Lower leg skin (tissue), 4 donors: ENCODE results near the gene RBPJL. TPM values are rescaled to one million over a fixed set of nuclear protein-coding genes. Genes with fewer than 3 reads are reported as not detected.

Experiments
- DNase-seq, 2 donors: peaks; one replicate each; pipeline ENCODE4 v3.0.0-alpha.2; 2019; ENCODE audit warnings: low spot score in 2 of 2
- H3K4me3 ChIP-seq: fragments of 200-600 bp; sonication (generic); 2 replicates; pipeline ENCODE4 v1.5.1; 2017; ENCODE audit warnings: mild to moderate bottlenecking, low read depth; ENCODE audit not compliant: poor library complexity, severe bottlenecking
- CTCF ChIP-seq, 3 donors: fragments of 450-650 bp; IDR thresholded peaks; one replicate each; pipeline ENCODE4 v1.5.1; 2016; ENCODE audit warnings: antibody characterized with exemption in 3 of 3, mild to moderate bottlenecking in 3 of 3, moderate library complexity in 2 of 3
- POLR2A ChIP-seq, 2 donors: fragments of 450-650 bp; IDR thresholded peaks; one replicate each; pipeline ENCODE4 v1.6.1; 2016 to 2017; ENCODE audit warnings: antibody characterized with exemption in 2 of 2, mild to moderate bottlenecking in 1 of 2, moderate library complexity in 1 of 2
- WGBS, 2 donors: methylation state at CpG; one replicate each; pipeline ENCODE4 v1.1.5; 2018; 5-methylcytosine and 5-hydroxymethylcytosine counted together
- intact Hi-C: fragments of 100-400 bp; cut with DNase I; formaldehyde crosslinking; loops from one replicate; pipeline ENCODE4 v1.15.0; 2023; ENCODE audit warnings: low total_unique reads
- total RNA-seq, 4 donors: library from RNA; depleted of rRNA; stranded (reverse); fragments of >200 nt; gene quantifications; one replicate each; pipeline ENCODE4 v1.1.0, GENCODE V29; 2016

Gene RBPJL
- total RNA-seq, 4 donors from 2014 or later = not detected

DNA sequence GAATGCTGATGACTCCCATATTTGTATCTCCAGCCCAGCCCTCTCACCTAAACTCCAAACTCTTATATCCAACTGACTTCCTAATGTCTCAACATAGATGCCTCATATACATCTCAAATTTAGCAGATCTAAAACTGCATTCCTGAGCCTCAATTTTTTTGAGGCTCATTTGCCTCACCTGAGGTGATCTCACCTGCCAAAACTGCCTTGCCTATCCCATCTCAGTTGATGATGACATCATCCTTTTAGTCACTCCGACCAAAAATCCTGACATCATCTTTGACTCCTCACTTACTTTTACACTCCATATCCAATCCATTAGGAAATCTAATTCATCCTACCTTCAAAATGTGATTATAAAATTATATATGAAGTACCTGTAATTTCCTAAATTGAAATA lies 26.6 kb upstream of the RBPJL start:
- WGBS, 2 donors = 16 to 43% methylated on average over 1 of the region's 1 CpG
- no peak overlapping the region for H3K4me3 ChIP-seq
- intact Hi-C loops = no loop called here
- DNase-seq = no peak
- TF ChIP-seq POLR2A (IDR thresholded peaks at IDR 0.05) = no peak
- TF ChIP-seq CTCF (IDR thresholded peaks at IDR 0.05) = no peak

DNA sequence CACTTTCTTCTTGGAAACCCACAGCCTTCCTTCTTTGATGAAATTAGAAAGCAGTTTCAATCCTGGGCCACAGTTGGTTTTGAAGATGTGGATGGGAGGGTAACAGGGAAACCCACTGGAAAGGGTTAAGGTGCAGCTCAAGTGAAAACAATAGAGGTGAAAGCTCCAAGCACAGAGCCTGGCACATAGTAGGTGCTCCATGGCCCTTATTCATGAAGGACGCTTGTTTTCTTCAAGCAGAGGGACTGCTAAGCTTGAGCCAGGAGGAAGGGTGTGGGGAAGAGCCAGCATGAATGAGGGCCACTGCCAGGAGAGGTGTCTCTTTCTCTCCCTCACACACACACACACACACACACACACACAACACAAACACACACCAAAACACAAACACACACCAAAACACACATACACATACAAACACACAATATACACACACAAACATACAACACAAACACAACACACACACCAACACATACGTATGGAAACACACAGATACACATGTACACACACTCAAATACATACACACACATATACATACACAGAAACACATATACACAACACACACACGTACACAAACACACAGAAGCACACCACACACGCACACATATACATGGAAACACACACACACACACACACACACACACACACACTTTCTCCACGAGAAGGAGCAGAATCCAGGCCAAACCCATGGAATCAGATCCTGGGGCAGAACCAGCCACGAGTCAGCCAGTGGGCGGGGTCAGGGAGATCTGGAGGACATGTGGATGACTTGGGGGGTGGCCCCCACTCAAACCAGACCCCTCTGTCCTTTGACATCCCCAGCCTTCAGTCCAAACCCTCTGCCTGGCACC lies 23.7 kb upstream of the RBPJL start:
- WGBS, 2 donors = 51 to 59% methylated on average over 7 of the region's 7 CpGs
- DNase-seq = no peak
- no peak for TF ChIP-seq POLR2A (IDR thresholded peaks at IDR 0.05)
- peak in 1 of 3 donors; percentile 21 for TF ChIP-seq CTCF (IDR thresholded peaks at IDR 0.05)
- no peak overlapping the region for H3K4me3 ChIP-seq
- intact Hi-C loops = no loop called here

GRCh38 chr20:45283551-45284057 lies 23.0 kb upstream of the RBPJL start:
- 20 to 25% methylated on average over 4 of the region's 4 CpGs for WGBS, 2 donors
- no peak for DNase-seq
- H3K4me3 ChIP-seq = no peak overlapping the region
- intact Hi-C loops = no loop called here
- no peak for TF ChIP-seq POLR2A (IDR thresholded peaks at IDR 0.05)
- TF ChIP-seq CTCF (IDR thresholded peaks at IDR 0.05) = no peak

DNA sequence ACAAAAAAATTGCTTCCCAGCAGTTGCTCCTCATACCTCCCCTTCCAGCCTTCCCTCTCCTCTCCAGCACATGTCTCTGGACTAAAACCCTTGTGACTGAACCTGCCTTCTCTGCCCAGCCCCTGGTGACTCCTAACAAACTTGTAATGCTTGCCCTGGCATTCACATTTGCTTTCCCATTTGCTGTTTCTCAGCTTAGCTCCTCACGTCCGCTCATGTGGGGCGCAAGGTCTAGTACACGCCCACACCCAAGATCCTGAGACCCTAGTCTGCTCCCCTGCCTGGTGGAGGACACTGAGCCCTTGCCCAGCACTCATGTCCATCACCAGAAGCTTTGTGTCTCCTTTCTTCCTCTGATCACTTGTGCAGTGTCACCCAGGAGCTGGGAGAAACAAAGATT lies 18.3 kb upstream of the RBPJL start:
- intact Hi-C loops = no loop called here
- TF ChIP-seq POLR2A (IDR thresholded peaks at IDR 0.05) (no peak), CTCF (IDR thresholded peaks at IDR 0.05) (no peak)
- DNase-seq = no peak
- 80 to 85% methylated on average over 4 of the region's 4 CpGs for WGBS, 2 donors
- no peak overlapping the region for H3K4me3 ChIP-seq

- TF ChIP-seq CTCF (IDR thresholded peaks at IDR 0.05) (no peak), POLR2A (IDR thresholded peaks at IDR 0.05) (no peak)
- 93 to 95% methylated on average over 5 of the region's 5 CpGs for WGBS, 2 donors
- intact Hi-C loops = no loop called here
- DNase-seq = no peak
- H3K4me3 ChIP-seq = no peak overlapping the region
These were observed 17.8 kb upstream of the RBPJL start for GRCh38 chr20:45288860-45289259.
